Activated CD4-positive, CD25-positive, alpha-beta regulatory T cell (primary cell): ENCODE measurements around the gene GDF2.

ENCODE experiments used
- DNase-seq, 4 experiments: peaks; one replicate each; lab custom pipeline; 2025; lab: John Stamatoyannopoulos, UW

The GDF2 gene

DNA sequence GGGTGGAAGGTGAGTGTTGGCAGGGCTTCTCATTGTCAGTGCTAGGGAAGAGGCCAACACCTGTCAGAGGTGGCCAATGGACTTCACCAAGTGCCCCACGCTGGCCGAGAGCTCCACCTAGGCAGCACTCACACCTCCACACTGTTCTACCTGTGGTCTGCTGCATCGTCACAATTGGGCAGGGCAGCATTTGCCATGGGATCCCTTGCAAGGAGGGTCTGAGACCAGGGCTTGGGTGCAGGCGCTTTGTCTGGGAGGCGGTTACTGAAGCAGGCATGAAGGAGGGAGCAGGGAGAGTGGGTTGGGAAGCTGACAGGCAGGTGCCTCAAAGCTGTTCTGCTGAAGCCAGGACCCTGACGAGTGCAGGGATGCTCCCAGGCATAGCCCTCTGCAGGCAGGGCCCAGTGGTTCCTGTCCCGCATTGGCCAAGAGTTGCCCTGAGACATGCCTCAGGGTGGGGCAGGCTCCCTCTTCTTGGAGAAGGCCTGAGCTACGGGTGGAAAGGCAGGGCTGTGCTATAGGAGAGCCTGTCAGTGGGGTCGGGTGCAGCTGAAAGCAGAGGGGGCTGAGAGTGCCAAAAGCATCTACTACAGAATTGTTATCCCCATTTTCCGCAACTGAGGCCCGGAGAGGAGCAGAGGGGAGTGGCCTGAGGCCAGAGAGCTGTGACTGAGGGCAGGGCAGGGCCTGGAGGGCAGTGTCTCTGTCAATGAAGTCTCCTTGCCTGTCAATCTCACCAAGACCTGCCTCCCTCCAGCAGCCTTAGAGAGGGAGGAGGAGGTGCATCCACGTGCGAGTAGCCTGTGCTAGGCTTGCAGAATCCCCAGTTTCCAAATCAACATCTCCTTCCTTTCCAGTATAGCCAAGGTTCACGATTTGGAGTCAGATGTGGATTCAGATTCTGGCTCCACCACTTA, 29.9 kb downstream of the GDF2 start:
- no peak for DNase-seq

DNA sequence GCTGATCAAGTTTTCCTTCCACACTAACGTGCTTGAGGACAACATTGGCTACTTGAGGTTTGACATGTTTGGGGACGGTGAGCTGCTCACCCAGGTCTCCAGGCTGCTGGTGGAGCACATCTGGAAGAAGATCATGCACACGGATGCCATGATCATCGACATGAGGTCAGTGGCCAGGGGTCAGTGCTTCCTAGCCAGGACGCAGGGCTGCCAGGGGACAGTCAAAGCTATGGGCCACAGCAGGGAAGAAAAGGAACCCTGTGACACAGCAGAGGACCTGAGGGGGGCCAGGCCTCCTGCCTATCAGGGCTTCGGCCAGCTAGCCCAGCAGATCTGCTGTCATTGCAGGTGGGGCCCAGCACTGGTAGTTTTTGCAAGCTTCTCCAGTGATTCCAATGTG, 31.1 kb downstream of the GDF2 start:
- DNase-seq: no peak

DNA sequence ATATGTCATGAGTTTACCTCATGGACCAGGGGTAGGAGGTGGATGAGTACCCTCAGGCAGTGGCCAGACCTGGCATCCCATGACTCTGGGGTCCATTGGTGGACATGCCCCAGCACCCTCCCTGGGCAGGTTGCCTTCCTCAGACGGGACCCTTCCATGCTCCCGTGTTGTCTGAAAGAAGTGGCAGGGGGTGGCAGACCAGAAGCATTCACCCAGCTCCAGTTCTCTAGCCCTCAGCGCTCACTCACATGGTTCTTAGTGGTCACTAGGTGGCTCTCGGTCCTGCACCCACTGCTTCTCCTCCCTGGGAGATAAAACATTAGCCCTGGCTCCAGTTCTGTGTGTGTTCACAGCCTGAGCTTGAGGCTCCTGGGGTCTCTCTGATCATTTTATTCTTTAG, 31.9 kb downstream of the GDF2 start:
- no peak for DNase-seq

DNA sequence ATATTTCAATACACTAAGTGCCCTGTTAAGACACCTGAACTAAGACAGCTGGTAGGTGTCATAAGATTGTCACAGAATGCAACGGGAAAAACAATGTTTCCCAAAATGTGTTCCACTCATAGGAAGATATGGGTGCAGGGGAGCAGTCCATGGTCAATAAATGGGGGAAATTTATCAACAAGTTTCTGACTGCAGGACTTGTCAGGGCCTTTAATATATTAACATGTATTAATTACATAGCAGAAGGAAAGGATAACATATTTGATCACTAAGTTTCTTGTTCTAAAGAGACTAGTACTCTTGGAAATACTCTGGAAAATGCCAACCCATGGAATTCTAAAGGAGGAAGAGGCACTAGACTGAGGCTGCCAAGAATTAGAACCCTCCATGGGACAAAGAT, 32.6 kb downstream of the GDF2 start:
- DNase-seq: no peak

DNA sequence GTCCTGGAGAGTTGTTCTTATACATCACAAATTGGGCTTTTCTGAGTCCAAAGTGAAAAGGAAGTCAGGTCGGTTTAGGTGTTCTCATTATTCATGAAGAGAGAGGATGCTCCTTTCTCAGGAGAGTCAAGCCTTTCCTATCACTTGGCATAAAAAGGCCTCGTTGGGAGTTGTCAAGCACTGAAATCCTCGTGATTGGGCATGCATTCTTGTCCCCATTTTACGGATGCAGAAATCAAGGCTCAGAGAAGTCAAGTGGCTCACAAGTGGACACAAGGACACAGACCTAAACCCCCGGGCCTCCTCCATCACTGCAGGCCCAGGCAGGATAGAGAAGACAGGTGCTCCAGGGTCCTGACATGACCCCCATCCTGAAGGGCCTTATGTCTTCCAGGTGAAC, 34.5 kb downstream of the GDF2 start:
- DNase-seq: no peak

DNA sequence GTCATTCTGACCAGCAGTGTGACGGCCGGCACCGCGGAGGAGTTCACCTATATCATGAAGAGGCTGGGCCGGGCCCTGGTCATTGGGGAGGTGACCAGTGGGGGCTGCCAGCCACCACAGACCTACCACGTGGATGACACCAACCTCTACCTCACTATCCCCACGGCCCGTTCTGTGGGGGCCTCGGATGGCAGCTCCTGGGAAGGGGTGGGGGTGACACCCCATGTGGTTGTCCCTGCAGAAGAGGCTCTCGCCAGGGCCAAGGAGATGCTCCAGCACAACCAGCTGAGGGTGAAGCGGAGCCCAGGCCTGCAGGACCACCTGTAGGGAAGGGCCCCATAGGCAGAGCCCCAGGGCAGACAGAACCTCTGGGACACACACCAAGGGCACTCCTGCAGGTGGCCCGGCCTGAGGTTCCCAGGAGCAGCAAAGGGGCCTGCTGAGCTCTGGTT, 34.9 kb downstream of the GDF2 start:
- no peak for DNase-seq

DNA sequence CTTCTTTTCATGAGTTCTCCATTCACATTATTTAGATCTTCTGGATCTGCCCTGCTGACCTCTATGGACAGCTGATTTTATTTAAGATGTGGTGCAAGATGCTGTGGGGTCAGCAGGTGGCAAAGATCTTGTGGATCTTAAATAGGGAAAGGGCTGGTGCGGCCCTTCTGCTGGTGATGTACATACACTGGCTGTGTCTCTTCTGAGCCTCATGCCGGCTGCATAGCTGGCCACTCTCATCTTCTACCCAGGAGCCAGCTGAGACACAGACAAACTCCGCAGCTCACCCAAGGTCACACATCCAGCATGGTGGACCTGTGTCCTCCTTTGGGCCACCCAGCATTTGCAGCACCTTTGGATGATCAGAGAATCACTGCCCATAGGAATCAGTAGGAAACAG, 35.7 kb downstream of the GDF2 start:
- no peak for DNase-seq

DNA sequence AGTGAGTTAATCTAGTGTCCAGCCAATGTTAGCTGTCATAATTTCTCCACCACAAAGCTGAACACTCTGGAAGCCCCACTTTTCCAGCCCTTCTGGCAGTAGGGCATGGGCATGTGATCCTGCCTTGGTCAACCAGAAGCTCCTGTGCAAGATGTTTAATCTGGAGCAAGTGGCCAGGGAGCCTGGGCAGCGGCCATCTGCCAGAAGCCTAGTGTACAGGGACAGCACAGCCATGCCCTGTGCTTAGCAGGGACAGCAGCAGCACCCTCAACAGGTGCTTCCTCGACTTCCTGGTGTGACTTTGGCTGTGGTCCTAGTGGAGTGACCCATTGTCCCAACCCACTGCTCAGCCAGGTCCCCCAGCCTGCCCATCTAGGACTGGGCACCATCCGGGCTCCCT, 36.2 kb downstream of the GDF2 start:
- DNase-seq: no peak

DNA sequence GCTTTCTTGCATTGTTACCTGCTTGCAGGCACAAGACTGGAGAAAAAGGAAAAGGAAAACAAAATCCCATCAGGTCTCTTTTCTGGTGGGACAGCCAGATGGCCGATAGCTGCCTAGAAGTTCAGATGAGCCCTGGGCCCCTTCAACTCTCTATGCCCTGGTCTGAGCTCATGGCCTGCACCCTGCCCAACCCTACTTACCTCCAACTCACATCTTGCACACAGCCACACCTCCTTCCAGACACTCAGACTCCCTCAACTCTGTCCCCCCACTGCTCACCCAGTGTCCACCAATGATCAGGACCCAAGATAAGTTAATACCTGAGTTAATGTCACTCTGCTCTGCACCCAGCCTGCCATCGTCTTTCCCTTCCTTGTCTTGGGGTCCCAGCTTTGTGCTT, 36.8 kb downstream of the GDF2 start:
- DNase-seq: no peak

DNA sequence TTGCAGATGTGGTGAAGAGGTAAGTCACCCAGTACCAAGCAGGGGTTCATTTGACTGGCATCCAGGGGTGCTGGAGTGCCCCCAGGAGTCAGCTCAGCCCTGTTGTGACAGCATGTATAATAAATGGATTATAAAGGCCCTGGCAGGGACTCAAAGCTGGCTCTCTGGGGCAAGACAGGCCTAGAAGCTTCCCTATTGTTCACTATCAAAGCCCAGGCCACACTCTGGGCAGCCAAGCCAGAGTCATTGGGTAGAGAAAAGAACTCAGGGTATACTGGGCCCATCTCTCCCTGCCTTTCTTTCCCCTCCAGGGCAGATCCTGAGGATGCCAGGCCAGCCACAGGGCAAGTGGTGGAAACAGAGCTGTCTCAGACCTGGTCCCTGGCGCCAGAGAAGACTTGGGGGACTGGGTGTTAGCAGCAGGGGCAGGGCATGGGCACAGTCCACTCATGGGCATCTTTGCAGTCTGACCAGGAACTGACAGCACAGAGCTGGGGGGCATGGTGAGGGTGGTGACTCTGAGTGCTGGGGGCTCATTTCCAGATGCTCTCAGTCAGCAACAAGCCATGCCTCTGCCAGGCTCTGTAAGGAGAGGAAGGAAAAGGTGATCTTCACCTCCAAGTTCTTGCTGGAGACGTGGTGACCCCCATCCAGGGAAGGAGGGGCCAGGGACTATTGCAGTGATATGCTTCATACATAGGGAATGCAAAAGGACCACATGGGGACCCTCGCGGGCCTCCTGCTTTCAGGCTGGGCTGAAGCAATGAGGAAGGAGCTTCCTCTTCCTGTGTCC, 37.6 kb downstream of the GDF2 start:
- DNase-seq: no peak

DNA sequence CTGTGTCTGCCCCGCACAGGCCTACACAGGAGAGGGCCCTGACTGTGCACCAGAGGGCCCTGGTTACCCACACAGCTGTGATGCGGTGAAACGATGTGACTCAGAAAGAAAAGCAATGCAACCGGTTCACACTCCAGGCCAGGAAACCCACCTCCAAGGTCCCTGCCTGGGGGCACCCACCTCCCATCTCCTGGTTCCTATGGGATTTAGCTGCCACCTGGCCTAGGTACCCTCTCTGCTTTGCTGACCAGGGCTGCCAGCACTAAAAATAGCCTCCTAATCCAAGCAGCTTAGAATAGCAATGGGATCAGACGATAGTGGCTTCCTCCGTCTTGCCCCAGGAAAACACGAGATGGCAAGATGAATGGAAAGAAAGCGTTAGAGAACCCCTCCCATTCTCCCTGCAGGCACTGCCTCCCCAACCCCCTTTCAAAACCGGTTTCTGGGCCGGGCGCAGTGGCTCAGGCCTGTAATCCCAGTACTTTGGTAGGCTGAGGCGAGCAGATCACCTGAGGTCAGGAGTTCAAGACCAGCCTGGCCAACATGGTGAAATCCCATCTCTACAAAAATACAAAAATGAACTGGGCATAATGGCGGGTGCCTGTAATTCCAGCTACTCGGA, 38.3 kb downstream of the GDF2 start:
- DNase-seq: no peak

DNA sequence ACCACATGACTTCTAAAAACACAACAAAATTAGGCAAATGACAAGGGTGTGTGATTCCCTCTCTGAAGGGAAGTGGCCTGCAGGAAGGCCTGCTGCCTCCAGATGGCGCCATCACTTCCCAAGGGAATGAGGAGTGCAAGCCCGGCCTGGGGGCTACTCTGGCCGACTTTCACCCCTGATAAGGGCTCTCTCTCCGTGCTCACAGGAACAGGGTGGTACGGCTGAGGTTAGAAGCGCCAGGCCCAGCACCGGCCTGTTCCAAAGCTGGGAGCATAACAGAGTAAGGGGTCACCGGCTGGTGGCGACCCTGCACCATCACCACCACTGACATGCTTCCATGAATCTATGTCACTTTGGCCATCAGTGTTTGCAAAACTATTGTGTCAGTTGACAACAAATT, 39.0 kb downstream of the GDF2 start:
- DNase-seq: no peak

DNA sequence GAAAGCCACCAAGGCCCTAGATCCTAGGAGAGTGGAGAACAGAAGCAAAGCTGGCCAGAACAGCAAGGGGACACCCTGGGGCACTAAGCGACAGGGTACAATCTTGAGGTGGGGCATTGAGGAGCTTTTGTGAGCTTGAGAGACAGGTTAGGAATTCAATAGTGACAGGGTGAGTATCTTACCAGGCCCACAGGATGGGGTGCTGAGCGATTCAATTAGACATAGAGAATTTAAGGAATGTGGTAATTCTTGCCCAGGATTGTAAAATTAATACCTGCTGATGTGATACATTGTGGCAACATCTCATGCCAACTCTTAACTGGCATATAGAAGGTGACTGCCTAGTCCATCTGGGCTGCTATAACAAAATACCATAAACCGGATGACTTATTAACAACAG, 39.9 kb downstream of the GDF2 start:
- DNase-seq: no peak

DNA sequence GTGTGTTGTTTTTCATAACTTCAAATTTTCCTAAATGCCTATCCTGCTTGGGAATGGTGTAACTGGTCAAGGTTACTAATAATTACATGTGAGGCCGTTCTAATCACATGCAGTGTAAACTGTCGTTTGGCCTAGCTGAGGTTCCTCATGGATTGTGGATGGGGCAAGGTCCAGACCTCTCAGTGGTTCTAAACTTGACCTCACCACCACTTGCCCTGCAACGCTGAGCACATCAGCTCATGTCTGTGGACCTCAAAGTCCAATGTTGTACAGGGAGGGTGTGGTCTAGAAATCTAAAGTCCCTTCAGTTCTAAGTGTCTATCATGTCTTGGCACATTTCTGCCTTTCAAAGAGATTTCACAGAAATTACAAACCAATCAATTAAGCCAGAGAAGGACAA, 41.5 kb downstream of the GDF2 start:
- no peak for DNase-seq

DNA sequence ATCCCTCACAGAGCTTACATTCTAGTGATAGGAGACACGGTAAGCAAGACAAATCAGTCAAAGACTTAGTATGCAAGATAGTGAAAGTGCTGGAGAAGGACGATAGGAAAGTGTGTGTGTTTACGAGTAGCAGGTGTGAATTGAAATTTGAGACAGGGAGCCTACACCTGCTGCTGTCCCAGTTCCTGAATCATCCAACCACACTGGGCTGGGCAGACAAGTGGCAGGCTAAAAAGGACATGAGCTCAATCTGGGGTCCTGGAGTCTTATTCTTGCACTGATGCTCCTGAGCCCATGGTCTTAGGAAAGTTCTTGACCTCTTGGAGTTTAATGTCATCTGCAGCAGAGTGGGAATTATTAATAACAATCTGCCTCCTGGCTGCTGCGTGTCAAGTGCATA, 42.1 kb downstream of the GDF2 start:
- no peak for DNase-seq

DNA sequence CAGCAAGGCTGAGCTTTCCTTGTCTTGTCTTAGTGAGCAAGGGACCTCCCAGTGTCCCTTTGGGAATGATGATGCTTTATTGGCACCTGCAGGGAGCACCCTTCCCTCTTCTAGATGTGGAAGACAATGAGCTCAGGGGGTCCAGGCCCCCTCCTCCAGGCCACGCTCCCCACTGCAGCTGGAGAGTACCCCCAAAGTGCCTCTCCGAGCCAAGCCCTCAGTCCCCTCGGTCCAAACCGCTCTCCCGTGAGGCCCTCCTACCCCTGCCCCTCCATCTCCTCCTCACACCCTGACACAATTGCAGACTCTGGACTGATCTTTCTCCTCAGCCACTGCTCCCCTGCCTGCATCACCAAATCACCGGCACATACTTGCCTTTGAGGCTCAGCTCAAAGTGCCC, 42.7 kb downstream of the GDF2 start:
- no peak for DNase-seq

DNA sequence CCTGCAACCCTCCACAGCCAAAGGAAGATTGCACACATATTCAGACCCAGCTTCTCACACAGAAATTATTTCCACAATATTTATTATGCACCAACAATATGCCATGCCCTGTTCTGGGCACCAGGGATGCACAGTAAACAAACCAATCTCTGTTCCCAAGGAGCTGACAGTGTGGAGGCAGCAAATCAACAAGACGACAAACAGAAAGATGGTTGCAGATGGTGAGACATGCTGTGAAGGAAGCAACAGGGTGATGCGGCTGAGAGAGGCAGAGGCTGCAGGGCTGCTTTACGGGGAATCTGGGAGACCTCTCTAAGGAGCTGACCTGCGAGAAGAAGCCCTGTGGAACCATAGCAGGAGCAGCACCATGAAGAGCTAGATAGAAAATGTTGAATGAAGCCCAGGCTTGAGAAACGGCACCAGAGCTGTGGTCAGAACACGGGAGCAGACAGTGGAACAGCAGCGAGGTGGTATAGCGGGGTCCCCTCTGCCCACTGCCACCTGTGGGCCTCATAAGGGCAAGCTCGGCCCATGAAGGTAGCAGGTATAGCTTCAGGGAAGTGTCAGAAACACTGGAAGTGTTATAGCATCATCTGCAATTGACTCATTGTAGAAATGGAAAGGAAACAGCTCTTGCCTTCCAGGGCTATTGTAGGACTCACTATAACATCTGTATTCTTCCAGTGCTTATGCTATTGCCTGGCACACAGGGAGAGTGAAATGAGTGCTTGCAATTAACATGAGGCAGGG, 43.4 kb downstream of the GDF2 start:
- DNase-seq: no peak

DNA sequence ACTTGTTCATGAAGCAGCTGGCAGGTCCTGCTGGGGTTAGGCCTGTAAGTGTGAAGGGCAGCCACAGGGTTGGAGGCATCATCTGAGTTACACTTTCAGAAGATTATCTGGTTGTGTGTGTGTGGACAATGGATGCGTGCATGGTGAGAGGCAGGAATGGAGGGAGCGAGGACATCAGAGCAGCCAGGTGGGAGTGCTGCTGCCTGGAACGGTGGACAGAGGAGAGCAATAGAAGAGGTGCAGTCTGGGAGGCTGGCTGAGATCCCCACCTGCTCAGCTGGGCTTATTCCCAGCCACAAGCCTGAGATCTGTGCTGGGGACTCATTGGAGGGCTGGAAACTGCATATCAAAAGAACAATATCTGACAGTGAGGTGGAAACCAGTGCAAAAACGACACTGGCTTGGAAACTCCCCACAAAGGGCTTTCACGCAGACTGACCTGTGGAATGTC, 44.0 kb downstream of the GDF2 start:
- no peak for DNase-seq

DNA sequence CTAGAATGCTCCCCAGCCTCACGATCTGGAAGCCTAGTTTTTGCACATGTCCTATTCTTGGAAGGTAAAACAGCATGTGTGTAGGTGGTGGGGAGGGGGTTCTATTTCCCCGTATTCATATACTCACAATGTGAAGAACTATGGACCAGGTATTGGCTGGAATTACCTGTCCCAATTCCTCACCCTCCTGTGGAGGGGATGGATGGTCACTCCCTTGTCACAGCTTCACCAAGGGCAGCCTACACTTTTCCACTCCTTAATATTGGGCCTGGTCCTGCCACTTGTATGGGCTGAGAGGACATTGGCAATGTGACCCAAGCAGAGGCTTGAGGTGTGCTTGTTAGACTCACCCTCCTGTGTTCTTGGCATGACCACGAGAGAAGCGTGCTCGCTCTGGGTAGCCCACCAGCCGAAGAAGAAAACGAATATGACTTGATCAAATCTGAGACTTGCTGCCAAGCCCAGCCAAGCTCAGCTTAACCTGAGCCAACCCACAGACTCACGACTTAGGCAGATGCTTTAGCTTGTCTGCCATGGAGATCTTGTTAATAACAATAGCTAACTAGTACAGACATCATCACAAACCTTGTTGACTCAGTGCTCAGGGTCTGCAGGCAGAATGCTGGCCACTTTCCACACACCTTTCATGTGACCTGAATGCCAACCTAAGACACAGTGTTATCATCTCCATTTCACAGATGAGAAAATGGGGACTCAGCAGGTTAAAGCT, 44.6 kb downstream of the GDF2 start:
- no peak for DNase-seq

DNA sequence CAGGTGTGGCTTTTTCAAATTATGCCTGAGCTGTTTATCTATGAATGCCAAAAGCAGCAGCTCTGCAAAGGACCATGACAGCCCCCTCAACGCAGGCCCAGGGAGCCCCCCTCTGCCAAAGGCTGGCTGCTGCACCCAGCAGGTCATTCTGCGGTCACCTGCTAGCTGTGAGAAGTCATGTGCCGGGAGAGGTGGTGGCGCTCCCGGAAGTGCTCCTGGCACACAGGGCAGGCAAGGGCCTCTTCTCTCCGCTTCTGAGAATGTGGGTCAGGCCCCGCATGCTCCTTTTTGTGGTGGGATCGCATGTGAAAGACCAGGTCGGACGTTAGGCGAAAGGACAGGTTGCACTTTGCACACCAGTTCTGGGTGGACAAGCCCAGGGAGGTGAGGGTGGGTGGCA, 45.4 kb downstream of the GDF2 start:
- no peak for DNase-seq

DNA sequence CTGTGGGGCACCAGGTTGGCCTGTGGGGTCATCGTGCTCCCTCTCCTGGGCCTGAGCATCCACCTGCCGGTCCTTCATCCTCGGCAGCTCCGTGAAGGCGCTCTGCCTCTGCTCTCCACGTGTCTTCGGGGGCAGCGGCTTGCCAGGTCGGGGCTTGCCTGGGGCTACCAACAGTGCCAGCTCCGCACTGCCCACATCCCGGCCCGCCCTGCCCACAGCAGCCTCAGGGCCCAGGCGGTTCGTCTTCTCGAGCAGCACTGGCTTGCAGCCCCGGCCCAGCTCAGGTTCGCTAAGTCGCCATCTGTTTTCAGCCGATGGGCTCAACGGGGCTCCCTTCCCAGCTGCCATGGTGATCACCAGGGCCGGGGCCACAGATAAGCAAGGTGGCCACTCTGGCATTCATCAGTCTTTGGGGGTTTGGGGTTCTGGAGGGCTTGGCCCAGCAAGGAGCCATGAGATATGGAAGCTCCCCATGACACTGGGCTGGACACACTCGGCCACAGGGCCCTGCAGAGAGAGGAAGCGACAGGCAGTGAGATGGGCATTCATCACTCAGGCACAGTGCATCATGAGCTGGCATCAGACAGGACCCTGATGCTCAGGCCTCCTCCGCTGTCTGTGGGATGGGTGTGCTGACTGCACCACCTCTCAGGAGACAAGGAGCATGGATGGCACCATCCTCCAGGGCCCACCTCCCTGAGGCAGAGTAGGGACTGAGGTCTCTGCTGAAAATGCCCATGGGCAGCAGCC, 46.4 kb downstream of the GDF2 start:
- DNase-seq: no peak
